Measurements from ENCODE around the gene TTI1.

DNA sequence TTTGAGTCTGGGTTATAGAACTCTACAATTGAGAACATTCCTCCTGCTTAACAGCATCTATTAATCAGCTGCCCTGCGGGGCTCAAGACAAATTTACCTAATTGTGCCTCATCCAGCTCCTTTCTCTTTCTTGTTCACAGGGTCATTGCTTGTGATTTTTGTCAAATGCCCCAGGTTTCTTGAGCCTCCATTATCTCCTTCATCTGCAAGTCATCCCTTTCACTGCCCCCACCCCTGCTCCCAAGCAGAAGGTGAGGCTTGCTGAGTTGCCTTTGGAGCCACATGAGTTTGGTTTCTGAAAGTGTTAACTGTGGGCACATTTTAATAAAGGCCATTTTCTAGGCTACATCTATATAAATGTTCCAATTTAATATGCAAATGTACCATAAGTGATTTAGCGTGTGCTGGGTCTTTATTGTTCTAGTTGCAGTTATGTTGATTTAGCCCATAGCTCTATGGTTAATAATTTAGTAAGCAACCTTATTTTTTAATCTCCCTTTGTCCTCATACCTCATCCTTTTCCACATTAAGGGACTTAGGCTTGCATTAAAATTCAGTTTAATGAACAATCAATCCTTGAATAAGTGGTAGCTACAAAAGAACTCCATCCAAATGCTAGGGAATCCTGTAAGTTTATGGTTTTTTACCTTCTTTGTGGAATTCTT is 74.3 kb downstream of the TTI1 start:
- TF ChIP-seq, protein P1, sequence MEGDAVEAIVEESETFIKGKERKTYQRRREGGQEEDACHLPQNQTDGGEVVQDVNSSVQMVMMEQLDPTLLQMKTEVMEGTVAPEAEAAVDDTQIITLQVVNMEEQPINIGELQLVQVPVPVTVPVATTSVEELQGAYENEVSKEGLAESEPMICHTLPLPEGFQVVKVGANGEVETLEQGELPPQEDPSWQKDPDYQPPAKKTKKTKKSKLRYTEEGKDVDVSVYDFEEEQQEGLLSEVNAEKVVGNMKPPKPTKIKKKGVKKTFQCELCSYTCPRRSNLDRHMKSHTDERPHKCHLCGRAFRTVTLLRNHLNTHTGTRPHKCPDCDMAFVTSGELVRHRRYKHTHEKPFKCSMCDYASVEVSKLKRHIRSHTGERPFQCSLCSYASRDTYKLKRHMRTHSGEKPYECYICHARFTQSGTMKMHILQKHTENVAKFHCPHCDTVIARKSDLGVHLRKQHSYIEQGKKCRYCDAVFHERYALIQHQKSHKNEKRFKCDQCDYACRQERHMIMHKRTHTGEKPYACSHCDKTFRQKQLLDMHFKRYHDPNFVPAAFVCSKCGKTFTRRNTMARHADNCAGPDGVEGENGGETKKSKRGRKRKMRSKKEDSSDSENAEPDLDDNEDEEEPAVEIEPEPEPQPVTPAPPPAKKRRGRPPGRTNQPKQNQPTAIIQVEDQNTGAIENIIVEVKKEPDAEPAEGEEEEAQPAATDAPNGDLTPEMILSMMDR (IDR thresholded peaks at IDR 0.05): no peak
- no peak for TF ChIP-seq EZH2 (IDR thresholded peaks at IDR 0.05; ENCODE audit: borderline replicate concordance, insufficient read depth, low read depth, low read length, poor library complexity, severe bottlenecking)

Measured in B cell (primary cell).